GM12878 (cell line): ENCODE measurements around the gene PHRF1. TPM values are rescaled to one million over a fixed set of nuclear protein-coding genes. Genes with fewer than 3 reads are reported as not detected.

ENCODE experiments used
- BMI1 ChIP-seq: fragments of 450-650 bp; IDR thresholded peaks from 2 replicates; pipeline ENCODE4 v1.6.1; 2016; ENCODE audit warnings: mild to moderate bottlenecking, moderate library complexity, borderline replicate concordance
- CBFB ChIP-seq: IDR thresholded peaks from 2 replicates; pipeline ENCODE4 v1.6.1; 2016; ENCODE audit warnings: antibody characterized with exemption, low read depth
- CBX3 ChIP-seq: fragments of 200-600 bp; sonication (generic); IDR thresholded peaks from 2 replicates; pipeline ENCODE4 v1.6.1; 2016; ENCODE audit warnings: low read depth, borderline replicate concordance
- CEBPB ChIP-seq, 2 experiments: fragments of 150-350 bp in 1 of 2; IDR thresholded peaks; 2 replicates each; pipeline ENCODE4 v1.6.1; 2012 to 2014; ENCODE audit warnings: low read depth in 2 of 2, low read length in 2 of 2, borderline replicate concordance in 1 of 2, inconsistent platforms in 1 of 2
- CREB1 ChIP-seq: IDR thresholded peaks from 2 replicates; pipeline ENCODE4 v1.6.1; 2012; ENCODE audit warnings: low read depth, mild to moderate bottlenecking, inconsistent platforms
- CUX1 ChIP-seq: IDR thresholded peaks from 2 replicates; pipeline ENCODE4 v1.6.1; 2012; ENCODE audit warnings: improper control_type of control experiment, low read depth, low read length; ENCODE audit not compliant: insufficient replicate concordance
- GABPA ChIP-seq: IDR thresholded peaks from 2 replicates; pipeline ENCODE4 v1.6.1; 2014; ENCODE audit warnings: antibody characterized with exemption, low read depth, mild to moderate bottlenecking, inconsistent platforms
- IKZF1 ChIP-seq: fragments of 450-650 bp; conservative IDR thresholded peaks from 2 replicates; pipeline ENCODE4 v1.6.1; 2017; ENCODE audit warnings: antibody characterized with exemption, mild to moderate bottlenecking
- IRF4 ChIP-seq: IDR thresholded peaks from 2 replicates; pipeline ENCODE4 v1.6.1; 2011; ENCODE audit warnings: low read depth, low read length
- KDM1A ChIP-seq: fragments of 200-600 bp; sonication (generic); IDR thresholded peaks from 2 replicates; pipeline ENCODE4 v1.6.1; 2016; ENCODE audit warnings: borderline replicate concordance
- NFIC ChIP-seq: IDR thresholded peaks from 2 replicates; pipeline ENCODE4 v1.6.1; 2012; ENCODE audit warnings: low read depth, mild to moderate bottlenecking, inconsistent platforms, low read length, moderate library complexity
- SMC3 ChIP-seq: IDR thresholded peaks from 2 replicates; pipeline ENCODE4 v1.6.1; 2011; ENCODE audit warnings: low read length, improper control_type of control experiment, borderline replicate concordance
- SREBF1 ChIP-seq: IDR thresholded peaks from 2 replicates; pipeline ENCODE4 v1.6.1; 2012; ENCODE audit warnings: mild to moderate bottlenecking, low read length
- ZNF24 ChIP-seq: fragments of 450-650 bp; IDR thresholded peaks from 2 replicates; pipeline ENCODE4 v1.6.1; 2017; ENCODE audit warnings: antibody characterized with exemption, mild to moderate bottlenecking
- ZSCAN29 ChIP-seq: fragments of 450-650 bp; IDR thresholded peaks from 2 replicates; pipeline ENCODE4 v1.6.1; 2017; ENCODE audit warnings: mild to moderate bottlenecking, moderate library complexity
- polyA plus RNA-seq, 11 experiments: library from polyadenylated mRNA; depleted of rRNA in 4 of 11; unstranded in 6 of 11; stranded (reverse) in 5 of 11; fragments of >200 nt; fragmentation: Nextera tagmentation in 4 of 11; fragmentation: Illumina TruSeq in 1 of 11; extraction: Ambion mirVana in 4 of 11; extraction: Trizol in 1 of 11; gene quantifications; 1 replicate in 1 of 11; 2 replicates in 10 of 11; pipeline versions ENCODE4 v1.2.1 to v1.2.3, GENCODE V29; 2011 to 2016; ENCODE audit warnings: inconsistent platforms in 2 of 11, missing spikeins in 2 of 11, low read depth in 1 of 11
- total RNA-seq, 4 experiments: library from RNA; depleted of rRNA in 3 of 4; stranded (reverse); fragments of >200 nt in 3 of 4; fragmentation: Illumina TruSeq in 1 of 4; extraction: Trizol in 1 of 4; gene quantifications; 2 replicates each; pipeline versions ENCODE4 v1.2.1 to v1.2.3, GENCODE V29; 2013 to 2021
- TF ChIP-seq, protein P1 (sequence below): IDR thresholded peaks from 2 replicates; pipeline ENCODE4 v1.6.1; 2012; ENCODE audit warnings: low read depth, low read length, improper control_type of control experiment
- TF ChIP-seq, protein P2 (sequence below): fragments of 450-650 bp; IDR thresholded peaks from 2 replicates; pipeline ENCODE4 v1.6.1; 2018; ENCODE audit warnings: mild to moderate bottlenecking, low read depth, moderate library complexity; ENCODE audit not compliant: partially characterized antibody
- TF ChIP-seq, protein P3 (sequence below): fragments of 450-650 bp; IDR thresholded peaks from 2 replicates; pipeline ENCODE4 v1.6.1; 2016; ENCODE audit warnings: mild to moderate bottlenecking
- TF ChIP-seq, protein P4 (sequence below): fragments of 450-650 bp; IDR thresholded peaks from 2 replicates; pipeline ENCODE4 v1.6.1; 2017; ENCODE audit warnings: low read depth, mild to moderate bottlenecking, moderate library complexity

The PHRF1 gene
- total and polyA plus RNA-seq, 10 of the 15 experiments (the other 5 are each of a cell fraction or from before 2014, with no cell fraction given), result 0.13 to 43.5 (median 15.1) TPM

GRCh38 chr11:536841-537621 lies 39.2 kb upstream of the PHRF1 start, which contains the start of gene LRRC56 (continued):
- TF ChIP-seq CUX1, result no peak
- TF ChIP-seq CREB1, result peak; percentile 44; the same call in 1 of the 2 replicates
- TF ChIP-seq, protein P1, sequence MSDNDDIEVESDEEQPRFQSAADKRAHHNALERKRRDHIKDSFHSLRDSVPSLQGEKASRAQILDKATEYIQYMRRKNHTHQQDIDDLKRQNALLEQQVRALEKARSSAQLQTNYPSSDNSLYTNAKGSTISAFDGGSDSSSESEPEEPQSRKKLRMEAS, result peak; percentile 93
- TF ChIP-seq, protein P2, sequence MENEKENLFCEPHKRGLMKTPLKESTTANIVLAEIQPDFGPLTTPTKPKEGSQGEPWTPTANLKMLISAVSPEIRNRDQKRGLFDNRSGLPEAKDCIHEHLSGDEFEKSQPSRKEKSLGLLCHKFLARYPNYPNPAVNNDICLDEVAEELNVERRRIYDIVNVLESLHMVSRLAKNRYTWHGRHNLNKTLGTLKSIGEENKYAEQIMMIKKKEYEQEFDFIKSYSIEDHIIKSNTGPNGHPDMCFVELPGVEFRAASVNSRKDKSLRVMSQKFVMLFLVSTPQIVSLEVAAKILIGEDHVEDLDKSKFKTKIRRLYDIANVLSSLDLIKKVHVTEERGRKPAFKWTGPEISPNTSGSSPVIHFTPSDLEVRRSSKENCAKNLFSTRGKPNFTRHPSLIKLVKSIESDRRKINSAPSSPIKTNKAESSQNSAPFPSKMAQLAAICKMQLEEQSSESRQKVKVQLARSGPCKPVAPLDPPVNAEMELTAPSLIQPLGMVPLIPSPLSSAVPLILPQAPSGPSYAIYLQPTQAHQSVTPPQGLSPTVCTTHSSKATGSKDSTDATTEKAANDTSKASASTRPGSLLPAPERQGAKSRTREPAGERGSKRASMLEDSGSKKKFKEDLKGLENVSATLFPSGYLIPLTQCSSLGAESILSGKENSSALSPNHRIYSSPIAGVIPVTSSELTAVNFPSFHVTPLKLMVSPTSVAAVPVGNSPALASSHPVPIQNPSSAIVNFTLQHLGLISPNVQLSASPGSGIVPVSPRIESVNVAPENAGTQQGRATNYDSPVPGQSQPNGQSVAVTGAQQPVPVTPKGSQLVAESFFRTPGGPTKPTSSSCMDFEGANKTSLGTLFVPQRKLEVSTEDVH, result no peak
- no peak for TF ChIP-seq NFIC
- no peak for TF ChIP-seq IRF4
- no peak for TF ChIP-seq ZSCAN29
- TF ChIP-seq CBFB, result no peak; the same call in 1 of the 2 replicates
- no peak for TF ChIP-seq SMC3
- peak; percentile 98 for TF ChIP-seq BMI1
- no peak for TF ChIP-seq SREBF1
- TF ChIP-seq CEBPB (IDR thresholded peaks at IDR 0.05; ENCODE audit: borderline replicate concordance in 1 of 2, low read depth in 2 of 2, low read length in 2 of 2), result no peak
- no peak for TF ChIP-seq GABPA
- TF ChIP-seq, protein P3, sequence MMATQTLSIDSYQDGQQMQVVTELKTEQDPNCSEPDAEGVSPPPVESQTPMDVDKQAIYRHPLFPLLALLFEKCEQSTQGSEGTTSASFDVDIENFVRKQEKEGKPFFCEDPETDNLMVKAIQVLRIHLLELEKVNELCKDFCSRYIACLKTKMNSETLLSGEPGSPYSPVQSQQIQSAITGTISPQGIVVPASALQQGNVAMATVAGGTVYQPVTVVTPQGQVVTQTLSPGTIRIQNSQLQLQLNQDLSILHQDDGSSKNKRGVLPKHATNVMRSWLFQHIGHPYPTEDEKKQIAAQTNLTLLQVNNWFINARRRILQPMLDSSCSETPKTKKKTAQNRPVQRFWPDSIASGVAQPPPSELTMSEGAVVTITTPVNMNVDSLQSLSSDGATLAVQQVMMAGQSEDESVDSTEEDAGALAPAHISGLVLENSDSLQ, result peak; percentile 90
- TF ChIP-seq KDM1A, result no peak
- TF ChIP-seq CBX3, result no peak
- TF ChIP-seq, protein P4, sequence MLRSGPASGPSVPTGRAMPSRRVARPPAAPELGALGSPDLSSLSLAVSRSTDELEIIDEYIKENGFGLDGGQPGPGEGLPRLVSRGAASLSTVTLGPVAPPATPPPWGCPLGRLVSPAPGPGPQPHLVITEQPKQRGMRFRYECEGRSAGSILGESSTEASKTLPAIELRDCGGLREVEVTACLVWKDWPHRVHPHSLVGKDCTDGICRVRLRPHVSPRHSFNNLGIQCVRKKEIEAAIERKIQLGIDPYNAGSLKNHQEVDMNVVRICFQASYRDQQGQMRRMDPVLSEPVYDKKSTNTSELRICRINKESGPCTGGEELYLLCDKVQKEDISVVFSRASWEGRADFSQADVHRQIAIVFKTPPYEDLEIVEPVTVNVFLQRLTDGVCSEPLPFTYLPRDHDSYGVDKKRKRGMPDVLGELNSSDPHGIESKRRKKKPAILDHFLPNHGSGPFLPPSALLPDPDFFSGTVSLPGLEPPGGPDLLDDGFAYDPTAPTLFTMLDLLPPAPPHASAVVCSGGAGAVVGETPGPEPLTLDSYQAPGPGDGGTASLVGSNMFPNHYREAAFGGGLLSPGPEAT, result no peak
- no peak for TF ChIP-seq ZNF24
- peak; percentile 96 for TF ChIP-seq IKZF1
